ENCODE measurements around the gene UBE2E3. TPM values are rescaled to one million over a fixed set of nuclear protein-coding genes. Genes with fewer than 3 reads are reported as not detected.
"Not testable (repeated sequence)": the region's sequence is repeated elsewhere in the genome, so short reads cannot be mapped to it uniquely, and the experiment has no call there.

The UBE2E3 gene
- total RNA-seq, 1 donor from 2014 or later, result 48.4 TPM

DNA sequence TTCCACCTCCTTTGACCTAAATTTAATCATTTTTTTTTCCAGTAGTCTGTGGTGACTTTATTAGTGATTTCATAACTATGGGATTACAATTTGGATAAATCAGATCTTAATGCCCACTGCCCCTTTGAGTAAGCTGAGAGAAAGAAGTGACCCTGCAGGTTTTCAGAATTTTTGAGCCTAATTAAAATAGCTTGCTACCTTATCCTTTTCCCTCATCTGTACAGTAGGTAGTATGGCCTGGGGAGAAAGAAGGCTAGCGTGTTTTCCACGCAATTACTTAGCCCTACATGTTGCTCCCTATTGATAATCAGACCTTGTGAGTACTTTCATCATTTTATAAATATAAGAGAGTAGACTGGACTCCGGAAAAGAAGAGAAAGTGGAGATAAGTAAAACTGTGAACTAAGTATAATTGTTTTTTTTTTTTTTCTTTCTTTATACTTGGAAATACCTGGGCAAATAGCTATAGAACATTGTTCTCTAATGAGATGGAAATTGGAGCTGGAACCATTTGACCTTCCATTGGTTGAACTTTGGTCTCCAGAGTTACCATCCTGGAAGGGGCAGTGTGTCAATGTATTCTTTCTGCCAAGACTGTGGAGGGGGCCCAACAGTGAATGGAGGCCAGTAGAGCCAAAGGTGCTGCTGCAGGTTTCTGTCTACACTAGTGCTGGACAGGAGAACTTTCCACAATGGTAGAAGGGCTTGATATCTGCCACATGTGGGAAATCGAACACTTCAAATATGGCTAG, 26.9 kb downstream of the UBE2E3 start:
- ATAC-seq (no peak), DNase-seq (ENCODE audit: missing footprints) (no peak)
- intact Hi-C loops (cut with DNase I), result no loop called here

DNA sequence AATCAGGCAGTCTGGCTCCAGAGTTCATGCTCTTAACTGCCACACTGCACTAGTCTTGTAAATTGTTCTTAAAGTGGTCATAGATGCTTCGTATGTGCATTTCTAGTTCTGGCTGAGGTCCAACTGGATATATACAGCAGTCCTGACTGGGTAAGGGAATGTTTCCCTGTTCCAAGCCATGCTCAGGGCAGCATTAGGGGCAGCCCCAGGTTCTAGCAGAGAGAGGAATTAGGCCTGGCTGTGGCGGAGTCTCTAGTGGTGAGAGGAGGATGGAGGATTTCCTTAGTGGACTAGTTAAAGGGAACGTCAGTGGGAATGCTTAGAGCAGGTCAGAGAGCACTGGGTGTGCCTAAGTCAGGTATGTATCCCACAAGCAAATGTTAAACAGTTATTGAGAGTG, 28.0 kb downstream of the UBE2E3 start:
- intact Hi-C loops (cut with DNase I), result no loop called here
- ATAC-seq (no peak), DNase-seq (ENCODE audit: missing footprints) (no peak)

DNA sequence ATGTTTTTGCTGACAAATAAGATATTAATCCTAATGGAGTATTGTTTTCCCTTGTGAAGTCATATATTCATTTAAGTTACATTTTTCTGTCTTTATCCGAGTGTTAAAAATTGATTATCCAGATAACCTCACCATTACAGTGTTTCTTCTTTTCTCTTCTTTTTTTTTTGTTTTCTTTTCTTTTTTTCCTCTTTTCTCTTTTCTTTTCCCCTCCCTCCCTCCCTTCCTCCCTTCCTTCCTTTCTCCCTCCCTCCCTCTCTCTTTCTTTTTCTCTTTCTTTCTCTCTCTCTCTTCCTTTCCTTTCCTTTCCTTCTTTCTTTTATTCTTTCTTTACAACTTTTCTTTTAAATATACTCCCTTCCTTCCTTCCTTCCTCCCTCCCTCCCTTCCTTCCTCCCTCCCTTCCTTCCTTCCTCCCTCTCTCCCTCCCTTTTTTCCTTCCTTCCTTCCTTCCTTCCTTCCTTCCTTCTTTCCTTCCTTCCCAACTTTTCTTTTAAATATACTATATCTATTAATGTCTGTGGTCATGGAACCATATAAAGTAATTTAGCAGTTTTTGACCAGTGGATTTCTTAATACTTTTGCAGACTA, 40.9 kb downstream of the UBE2E3 start:
- ATAC-seq (no peak), DNase-seq (ENCODE audit: missing footprints) (no peak)
- intact Hi-C loops (cut with DNase I), result no loop called here

DNA sequence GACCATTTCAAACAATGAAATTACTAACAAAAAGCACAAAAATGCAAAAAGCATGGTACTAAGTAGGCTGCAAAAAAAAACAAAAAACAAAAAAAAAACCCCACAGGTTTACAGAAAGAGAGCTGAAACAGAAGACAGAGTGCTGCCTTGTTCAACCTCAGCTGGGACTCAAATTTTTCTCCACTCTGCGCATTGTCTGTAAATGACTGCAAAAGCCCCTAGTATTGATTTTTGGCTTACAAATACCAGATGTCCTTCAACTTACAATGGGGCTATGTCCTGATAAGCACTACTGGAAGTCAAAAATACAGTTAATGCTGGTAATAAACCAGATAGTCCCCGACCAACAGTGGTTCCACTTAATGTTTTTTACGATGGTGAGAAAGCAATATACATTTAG, 42.2 kb downstream of the UBE2E3 start:
- ATAC-seq, result no peak
- intact Hi-C loops (cut with DNase I), result no loop called here
- DNase-seq (ENCODE audit: missing footprints), result no peak

DNA sequence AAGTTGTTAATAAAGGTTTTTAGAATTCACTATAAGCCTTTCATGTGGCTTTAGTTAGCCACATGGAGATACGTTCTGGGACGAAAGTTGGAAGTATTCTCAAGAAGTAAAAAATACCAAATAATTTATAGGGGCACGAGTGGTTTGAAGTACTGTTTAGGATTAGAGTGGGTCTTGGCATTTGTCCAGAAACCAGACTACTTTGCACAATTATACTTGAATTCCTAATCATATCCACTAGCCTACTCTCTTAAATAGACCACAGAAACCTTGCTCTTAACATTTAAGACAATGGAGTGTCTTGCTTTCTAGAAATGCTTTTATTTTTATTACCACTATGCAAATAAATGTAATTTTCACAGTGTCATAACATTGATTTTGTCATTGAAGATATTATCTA, 44.6 kb downstream of the UBE2E3 start:
- intact Hi-C loops (cut with DNase I), result no loop called here
- no peak for ATAC-seq
- no peak for DNase-seq (ENCODE audit: missing footprints)

DNA sequence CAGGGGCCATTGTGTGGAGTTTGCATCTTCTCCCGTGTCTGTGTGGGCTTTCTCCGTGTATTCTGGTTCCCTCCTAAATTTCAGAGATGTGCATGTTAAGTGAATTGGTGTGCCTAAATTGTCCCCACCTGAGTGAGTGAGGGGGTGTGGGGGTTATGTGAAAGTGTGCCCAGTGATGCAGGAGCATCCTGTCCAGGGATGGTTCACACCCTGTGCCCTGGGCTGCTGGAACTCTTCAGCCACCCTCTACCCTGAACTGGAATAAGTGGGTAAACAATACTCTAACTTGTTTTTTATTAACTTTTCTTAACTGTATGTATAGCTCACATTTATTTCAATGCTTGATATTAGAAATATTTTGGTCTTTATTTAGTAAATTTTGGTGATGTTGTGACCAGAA, 56.0 kb downstream of the UBE2E3 start:
- intact Hi-C loops (cut with DNase I), result no loop called here

DNA sequence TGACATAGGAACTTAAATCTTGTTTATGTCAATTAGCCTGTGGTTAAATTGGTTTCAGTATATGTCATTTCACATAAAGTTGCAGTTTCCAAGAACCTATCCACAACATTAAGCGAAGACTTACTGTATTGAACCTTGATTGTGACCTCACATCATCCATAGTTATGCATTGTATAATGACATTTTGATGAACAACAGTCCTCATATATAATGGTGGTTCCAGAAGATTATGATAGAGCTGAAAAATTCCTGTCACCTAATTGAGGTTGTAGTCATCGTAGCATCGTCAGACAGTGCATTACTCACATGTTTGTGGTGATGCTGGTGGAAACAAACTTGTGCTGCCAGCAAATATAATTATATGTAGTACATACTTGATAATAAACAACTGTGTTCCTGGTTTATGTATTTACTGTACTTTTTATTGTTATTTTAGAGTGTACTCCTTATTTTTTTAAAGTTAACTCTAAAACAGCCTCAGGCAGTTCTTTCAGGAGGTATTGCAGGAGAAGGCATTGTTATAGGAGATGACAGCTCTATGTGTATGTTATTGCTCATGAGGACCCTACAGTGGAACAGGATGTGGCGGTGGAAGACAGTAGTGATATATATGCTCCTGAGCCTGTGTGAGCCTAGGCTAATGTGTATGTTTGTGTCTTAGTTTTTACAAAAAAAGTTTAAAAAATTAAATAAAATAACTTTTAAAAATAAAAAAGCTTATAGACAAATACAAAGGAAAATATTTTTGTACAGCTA, 56.6 kb downstream of the UBE2E3 start:
- ATAC-seq (no peak), DNase-seq (ENCODE audit: missing footprints) (no peak)
- intact Hi-C loops (cut with DNase I), result no loop called here

More for the DNA sequence above, 56.0 kb downstream of the UBE2E3 start:
- ATAC-seq (no peak), DNase-seq (ENCODE audit: missing footprints) (no peak)

DNA sequence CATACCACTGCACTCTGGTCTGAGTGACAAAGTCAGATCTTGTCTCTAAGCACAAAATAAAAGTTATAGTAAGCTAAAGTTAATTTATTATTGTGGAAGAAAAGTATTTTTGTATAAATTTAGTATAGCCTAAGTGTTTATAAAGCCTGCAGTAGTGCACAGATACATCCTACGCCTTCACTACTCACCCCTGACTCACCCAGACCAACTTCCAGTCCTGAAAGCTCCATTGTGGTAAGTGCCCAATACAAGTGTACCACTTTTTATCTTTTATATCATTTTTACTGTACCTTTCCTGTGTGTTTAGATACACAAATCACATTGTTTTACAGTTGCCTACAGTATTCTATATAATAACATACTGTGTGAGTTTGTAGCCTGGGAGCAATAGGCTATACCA, 57.5 kb downstream of the UBE2E3 start:
- intact Hi-C loops (cut with DNase I), result no loop called here
- no peak for ATAC-seq

DNA sequence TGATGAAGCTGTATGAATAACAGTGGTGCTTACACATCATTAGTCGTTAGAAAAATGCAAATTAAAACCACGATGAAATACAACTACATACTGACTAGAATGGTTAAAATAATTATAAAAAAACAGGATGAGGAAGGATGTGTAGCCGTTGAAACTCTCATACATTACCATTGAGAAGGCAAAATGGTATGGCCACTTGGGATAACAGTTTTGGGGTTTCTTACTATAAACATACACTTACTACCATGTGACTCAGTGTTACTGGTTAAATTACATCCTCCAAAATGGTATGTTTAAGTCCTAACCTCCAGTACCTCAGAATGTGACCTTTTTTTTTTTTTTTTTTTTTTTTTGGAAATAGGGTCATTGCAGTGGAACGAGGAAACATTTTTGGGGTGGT, 58.4 kb downstream of the UBE2E3 start:
- intact Hi-C loops (cut with DNase I), result no loop called here
- ATAC-seq, result no peak
- DNase-seq (ENCODE audit: missing footprints), result no peak

More for the DNA sequence above, 57.5 kb downstream of the UBE2E3 start:
- DNase-seq (ENCODE audit: missing footprints), result no peak

DNA sequence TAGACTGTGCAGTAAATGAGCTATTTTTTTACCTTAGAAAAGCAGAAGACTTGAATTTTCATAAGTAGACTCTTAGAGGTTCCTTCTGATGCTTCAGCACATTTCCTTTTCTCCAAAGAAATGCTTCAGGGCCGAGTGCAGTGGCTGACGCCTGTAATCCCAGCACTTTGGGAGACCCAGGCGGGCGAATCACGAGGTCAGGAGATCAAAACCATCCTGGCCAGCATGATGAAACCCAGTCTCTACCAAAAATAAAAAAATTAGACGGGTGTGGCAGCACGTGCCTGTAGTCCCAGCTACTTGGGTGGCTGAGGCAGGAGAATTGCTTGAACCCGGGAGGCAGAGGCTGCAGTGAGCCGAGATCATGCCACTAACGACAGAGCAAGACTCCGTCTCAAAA, 60.4 kb downstream of the UBE2E3 start:
- ATAC-seq; DNase-seq (ENCODE audit: missing footprints); intact Hi-C loops (cut with DNase I): not testable (repeated sequence)

DNA sequence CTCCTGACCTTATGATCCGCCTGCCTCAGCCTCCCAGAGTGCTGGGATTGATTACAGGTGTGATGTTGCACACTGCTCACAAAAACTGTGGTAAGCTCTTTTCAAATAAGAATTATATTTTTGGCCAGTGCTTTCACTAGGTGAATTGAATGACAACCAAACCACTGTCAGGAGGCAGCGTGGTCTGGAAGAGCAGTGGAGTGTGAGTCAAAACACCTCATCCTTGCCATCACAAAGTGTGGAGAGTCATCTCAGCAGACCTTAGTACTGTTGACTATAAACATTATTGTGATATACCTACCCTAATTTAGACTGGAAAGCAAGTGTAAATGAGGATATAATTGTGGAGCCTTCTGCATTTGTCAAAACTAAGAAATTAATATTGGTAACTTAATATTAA, 61.3 kb downstream of the UBE2E3 start:
- intact Hi-C loops (cut with DNase I), result no loop called here
- no peak for ATAC-seq

DNA sequence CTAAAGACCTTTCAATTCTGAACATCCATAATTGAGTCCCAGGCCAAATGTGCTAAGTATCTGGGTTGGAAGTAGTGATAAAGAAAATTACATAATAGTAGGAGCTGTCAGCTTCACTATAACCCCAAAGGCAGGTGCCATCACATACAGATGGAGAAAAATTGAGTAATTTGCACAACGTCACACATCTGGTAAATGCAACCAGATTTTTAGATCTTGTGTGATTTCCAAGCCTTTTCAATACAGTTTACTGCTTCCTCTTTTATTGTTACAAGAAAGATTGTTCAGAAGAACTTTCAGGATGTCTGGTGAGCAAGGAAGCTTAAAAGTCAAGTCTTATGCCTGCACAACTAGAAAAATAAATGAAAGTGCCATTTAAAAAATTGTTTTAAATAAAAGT, 62.3 kb downstream of the UBE2E3 start:
- DNase-seq (ENCODE audit: missing footprints) (no peak), ATAC-seq (no peak)
- intact Hi-C loops (cut with DNase I), result no loop called here

More for the DNA sequence above, 61.3 kb downstream of the UBE2E3 start:
- DNase-seq (ENCODE audit: missing footprints), result no peak

DNA sequence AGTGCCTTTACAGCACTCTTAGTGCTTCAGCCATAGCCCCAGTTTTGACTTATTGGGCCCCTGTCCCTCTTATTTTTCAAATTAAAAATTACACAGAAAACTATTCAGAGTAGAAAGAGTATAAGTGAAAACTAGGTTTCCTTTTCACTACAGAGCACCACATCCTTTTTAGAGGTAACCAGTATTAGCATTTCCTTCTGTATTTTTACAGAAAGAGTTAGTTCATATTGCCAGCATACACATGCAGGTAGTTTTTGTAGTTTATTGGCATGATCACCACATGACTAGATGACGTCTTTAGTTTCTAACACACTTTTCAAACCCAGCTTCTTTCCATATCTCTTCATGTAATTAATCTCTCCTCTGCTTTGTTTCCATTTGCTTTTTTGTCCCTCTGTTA, 66.4 kb downstream of the UBE2E3 start:
- ATAC-seq (no peak), DNase-seq (ENCODE audit: missing footprints) (no peak)
- intact Hi-C loops (cut with DNase I), result no loop called here

DNA sequence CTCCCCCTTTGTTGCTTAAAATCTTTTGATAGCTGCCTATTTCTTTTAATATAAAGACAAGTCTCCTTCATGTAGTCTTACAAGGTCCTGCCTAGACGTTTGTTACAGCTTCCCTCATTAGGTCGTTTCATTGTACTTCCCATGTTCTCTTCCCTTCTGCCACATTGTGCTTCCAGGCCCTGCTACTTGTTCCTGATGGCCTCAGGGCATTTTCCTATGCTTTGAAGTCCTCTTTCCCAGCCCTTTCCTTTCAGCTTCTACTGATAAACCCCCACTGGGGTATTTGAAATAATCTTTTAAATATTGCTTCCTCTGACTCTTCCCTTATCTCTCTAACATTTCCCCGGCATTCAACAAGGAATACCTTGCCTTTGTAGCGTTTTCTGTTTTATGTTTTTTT, 67.4 kb downstream of the UBE2E3 start:
- DNase-seq (ENCODE audit: missing footprints) (no peak), ATAC-seq (no peak)
- intact Hi-C loops (cut with DNase I), result no loop called here

DNA sequence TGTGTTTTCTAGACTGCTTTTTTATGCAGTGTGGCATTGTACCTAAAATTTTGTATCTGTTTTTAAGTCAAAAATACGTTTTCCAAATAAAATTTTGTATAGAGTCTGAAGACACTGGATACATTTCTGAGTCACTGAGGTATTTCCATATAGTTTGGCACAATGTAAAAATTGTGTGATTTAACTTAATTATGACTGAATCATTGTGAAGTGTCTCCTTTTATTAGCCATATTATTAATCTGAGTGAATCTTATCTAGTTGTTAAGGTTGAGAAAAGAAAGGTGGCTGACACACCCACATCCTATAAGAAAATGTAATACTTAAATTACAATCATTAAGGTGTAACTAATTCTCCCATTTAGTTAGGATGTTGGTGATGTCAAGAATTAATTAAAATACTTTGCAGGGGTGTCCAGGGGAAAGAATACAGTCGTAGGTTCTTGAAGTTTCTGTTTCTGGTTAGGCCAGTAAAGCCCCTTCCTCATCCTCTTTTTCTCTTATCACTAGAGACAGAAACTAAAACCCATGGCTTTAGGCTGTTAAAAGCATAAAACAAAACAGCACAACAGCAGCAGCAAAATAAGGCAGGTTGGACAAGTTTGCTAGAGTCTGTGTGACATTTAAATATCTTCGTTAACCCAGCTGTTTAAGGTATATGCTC, 71.6 kb downstream of the UBE2E3 start:
- intact Hi-C loops (cut with DNase I), result no loop called here
- DNase-seq (ENCODE audit: missing footprints) (no peak), ATAC-seq (no peak)

DNA sequence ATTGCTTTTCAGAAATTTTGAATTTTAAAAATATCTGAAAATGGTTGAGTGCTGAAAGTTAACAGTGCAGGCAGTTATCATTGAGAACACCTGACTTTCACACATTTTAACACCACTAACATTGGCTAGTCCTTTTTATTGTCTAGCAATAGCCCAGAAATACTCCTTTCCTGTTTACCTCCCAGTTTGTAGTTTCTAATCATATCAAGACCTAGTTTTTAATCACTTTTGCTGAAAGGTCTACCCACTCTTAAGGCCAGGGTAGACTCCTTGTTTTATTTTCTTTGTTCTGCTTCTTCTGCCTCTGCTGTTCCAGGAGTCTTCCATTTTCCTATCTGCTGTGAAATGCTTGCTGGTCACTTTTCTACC, 72.1 kb downstream of the UBE2E3 start:
- ATAC-seq (no peak), DNase-seq (ENCODE audit: missing footprints) (no peak)
- intact Hi-C loops (cut with DNase I), result no loop called here

DNA sequence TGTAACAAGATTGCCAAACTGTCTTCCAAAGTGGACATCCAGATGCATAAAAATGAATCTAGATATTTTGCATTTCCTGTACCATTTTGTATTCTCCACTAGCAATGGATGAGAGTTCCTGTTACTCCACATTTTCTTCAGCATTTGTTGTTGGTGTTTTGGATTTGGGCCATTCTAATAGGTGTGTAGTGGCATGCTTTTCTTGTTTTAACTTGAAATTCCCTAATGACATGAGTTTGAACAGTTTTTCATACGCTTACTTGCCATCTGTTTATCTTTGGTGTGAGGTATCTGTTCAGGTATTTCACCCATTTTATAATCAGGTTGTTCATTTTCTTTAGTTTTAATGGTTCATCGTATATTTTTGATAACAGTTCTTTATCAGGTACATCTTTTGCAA, 73.9 kb downstream of the UBE2E3 start:
- intact Hi-C loops (cut with DNase I), result no loop called here
- no peak for DNase-seq (ENCODE audit: missing footprints)
- ATAC-seq, result no peak

DNA sequence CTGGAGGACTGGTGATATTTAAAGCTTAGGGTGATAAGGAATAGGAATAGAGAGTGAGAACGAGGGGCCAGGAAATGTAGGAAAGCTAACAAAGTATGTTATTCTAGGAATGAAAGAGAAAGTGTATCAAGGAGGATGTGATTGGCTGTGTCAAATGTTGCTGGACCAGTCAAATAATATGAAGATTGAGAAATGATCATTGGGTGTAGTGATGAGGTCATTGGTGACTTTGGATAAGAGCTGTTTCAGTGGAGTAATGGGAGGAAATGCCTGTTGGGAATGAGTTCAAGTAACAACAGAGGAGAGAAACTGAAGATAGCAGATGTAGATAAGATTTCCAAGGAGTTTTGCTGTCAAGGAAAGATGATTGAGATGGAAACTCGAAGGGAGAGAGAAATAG, 74.4 kb downstream of the UBE2E3 start:
- ATAC-seq (no peak), DNase-seq (ENCODE audit: missing footprints) (no peak)
- intact Hi-C loops (cut with DNase I), result no loop called here

DNA sequence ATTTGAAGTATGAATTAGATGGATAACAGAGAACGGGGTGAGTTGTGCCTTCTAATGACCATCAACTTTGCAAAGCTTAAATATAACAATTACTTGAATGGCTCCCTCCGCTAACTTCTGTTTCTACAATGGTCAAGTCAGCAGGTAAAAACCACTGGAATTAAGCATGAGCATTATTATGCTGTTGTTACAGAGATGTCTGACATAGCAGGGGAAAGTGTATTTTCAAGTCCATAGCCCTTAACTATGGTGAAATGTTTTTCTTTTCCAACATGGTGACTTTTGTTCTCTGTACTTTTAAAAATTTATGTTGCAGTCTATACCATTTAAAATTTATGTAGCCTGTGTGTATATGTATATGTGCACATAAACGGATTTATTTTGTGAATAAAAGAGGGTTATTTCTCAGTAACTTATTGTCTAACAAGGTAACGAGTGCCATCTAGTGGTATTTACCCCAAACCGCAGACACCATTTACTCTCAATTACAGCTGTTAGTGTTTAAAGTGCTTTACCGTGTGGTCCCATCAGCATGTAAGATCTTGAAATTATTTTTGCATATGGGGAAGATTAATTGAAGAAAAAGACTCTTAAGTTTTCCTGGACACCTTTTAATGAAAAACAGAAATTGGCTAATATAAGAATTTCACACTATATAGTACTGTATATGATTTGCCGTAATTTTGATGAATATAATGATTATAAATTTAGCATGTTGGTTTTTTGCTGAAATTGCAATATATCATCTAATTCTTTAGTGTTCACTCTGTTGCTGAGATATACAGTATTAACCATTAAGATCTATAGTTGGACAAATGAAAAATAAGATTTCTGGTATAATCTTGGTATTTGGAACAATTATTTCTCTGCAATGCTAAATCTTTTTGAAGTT, 78.2 kb downstream of the UBE2E3 start:
- DNase-seq (ENCODE audit: missing footprints) (no peak), ATAC-seq (no peak)
- intact Hi-C loops (cut with DNase I), result loop anchor here (2.0 kb wide), 1 partner anchor 934 kb away; no protein-coding TSS in a partner anchor
